Lower leg skin (tissue), 4 donors: Measurements from ENCODE around the gene TLNRD1. TPM values are rescaled to one million over a fixed set of nuclear protein-coding genes. Genes with fewer than 3 reads are reported as not detected.

Experiments
- DNase-seq, 2 donors: peaks; one replicate each; pipeline ENCODE4 v3.0.0-alpha.2; 2019; ENCODE audit warnings: low spot score in 2 of 2
- H3K4me3 ChIP-seq: fragments of 200-600 bp; sonication (generic); 2 replicates; pipeline ENCODE4 v1.5.1; 2017; ENCODE audit warnings: mild to moderate bottlenecking, low read depth; ENCODE audit not compliant: poor library complexity, severe bottlenecking
- POLR2A ChIP-seq, 2 donors: fragments of 450-650 bp; IDR thresholded peaks; one replicate each; pipeline ENCODE4 v1.6.1; 2016 to 2017; ENCODE audit warnings: antibody characterized with exemption in 2 of 2, mild to moderate bottlenecking in 1 of 2, moderate library complexity in 1 of 2
- WGBS, 2 donors: methylation state at CpG; one replicate each; pipeline ENCODE4 v1.1.5; 2018; 5-methylcytosine and 5-hydroxymethylcytosine counted together
- intact Hi-C: fragments of 100-400 bp; cut with DNase I; formaldehyde crosslinking; loops from one replicate; pipeline ENCODE4 v1.15.0; 2023; ENCODE audit warnings: low total_unique reads
- total RNA-seq, 4 donors: library from RNA; depleted of rRNA; stranded (reverse); fragments of >200 nt; gene quantifications; one replicate each; pipeline ENCODE4 v1.1.0, GENCODE V29; 2016
- TF ChIP-seq, protein P1 (sequence below), 3 donors: fragments of 450-650 bp; IDR thresholded peaks; one replicate each; pipeline ENCODE4 v1.5.1; 2016; ENCODE audit warnings: antibody characterized with exemption in 3 of 3, mild to moderate bottlenecking in 3 of 3, moderate library complexity in 2 of 3

TLNRD1 gene
- total RNA-seq, 4 donors from 2014 or later = 7.3 to 15.0 (median 12.1) TPM

DNA sequence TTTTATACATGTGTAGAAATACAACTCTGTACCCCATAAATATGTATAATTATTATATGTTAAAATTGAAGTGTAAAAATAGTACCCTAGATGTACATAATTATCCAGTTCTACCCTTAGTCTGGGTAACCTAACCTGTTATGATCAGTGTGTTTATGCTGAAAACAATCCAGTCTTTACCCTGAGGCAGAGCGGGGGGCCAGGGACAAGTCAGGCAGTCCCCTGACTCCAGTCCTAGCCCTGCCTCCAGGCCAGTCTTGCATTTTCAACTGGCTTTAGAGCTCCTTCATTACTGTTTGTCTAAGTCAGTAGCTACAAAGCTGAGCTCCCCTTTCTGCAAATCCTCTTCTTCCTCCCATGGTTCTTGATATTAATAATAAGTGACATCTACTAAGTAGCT is 14.2 kb upstream of the TLNRD1 start:
- no peak for DNase-seq
- intact Hi-C loops = loop anchor here (10.0 kb wide), 1 partner anchor 118 kb away; no protein-coding TSS in a partner anchor
- 74 to 84% methylated on average over 1 of the region's 1 CpG for WGBS, 2 donors
- TF ChIP-seq, protein P1, sequence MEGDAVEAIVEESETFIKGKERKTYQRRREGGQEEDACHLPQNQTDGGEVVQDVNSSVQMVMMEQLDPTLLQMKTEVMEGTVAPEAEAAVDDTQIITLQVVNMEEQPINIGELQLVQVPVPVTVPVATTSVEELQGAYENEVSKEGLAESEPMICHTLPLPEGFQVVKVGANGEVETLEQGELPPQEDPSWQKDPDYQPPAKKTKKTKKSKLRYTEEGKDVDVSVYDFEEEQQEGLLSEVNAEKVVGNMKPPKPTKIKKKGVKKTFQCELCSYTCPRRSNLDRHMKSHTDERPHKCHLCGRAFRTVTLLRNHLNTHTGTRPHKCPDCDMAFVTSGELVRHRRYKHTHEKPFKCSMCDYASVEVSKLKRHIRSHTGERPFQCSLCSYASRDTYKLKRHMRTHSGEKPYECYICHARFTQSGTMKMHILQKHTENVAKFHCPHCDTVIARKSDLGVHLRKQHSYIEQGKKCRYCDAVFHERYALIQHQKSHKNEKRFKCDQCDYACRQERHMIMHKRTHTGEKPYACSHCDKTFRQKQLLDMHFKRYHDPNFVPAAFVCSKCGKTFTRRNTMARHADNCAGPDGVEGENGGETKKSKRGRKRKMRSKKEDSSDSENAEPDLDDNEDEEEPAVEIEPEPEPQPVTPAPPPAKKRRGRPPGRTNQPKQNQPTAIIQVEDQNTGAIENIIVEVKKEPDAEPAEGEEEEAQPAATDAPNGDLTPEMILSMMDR (IDR thresholded peaks at IDR 0.05) = no peak
- TF ChIP-seq POLR2A (IDR thresholded peaks at IDR 0.05) = no peak
- H3K4me3 ChIP-seq = no peak overlapping the region

DNA sequence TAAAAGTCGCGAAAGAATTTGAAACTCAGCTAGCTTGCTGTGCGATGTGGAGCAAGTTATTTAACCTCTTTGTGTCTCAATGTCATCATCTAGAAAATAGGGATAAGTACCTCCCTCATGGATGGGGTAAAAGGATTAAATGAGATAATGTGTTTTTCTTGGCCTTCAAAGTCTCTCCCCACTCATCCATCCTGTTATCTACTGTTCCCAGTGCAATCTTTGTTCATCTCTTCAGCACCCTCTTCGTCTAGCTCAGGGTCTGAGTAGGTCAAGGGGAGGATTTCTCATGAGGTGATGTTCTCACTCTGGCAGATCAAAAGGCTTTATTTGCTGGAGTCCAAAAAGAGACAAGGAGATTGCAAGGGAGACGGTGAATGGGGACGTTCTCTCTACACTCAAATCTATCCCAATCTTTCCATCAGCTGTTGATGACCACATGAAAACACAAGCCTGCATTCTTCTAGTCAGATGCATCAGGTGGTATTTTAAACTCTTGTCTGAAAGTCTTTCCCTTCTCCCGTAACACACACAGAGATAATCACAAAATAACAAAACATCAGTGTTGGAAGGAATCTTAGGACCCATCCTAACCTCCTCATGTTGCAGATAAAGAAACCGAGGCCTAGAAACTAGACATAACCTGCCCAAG is 12.5 kb upstream of the TLNRD1 start:
- TF ChIP-seq POLR2A (IDR thresholded peaks at IDR 0.05) = no peak
- TF ChIP-seq, protein P1 (IDR thresholded peaks at IDR 0.05) = no peak
- 66 to 69% methylated on average over 8 of the region's 8 CpGs for WGBS, 2 donors
- no peak overlapping the region for H3K4me3 ChIP-seq
- DNase-seq = no peak
- intact Hi-C loops = loop anchor here (10.0 kb wide), 1 partner anchor 117 kb away; no protein-coding TSS in a partner anchor

DNA sequence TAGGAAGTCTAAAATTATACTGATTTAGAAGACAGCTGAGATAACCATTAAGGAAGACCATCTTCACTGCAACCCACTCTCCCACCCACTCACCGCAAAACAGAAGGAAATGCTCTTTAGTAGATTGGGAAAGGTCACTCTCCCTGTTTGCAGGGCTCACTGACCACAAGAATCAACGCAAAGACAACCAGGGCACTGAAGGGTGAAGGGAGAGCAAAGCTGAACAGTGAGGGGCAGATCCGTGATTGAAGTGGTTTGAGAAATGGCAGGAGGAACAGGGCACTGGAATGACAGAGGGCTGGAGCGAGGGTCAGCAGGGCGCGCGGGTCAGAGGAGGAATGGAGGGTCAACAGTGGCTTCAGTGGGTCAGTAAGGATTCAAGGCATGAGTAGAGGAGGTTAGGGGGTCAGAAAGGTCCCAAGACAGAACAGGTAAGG is 11.6 kb upstream of the TLNRD1 start:
- 0 to 1% methylated on average over 7 of the region's 7 CpGs for WGBS, 2 donors
- peak overlapping the region; percentile 72 for H3K4me3 ChIP-seq
- no peak for DNase-seq
- TF ChIP-seq, protein P1 (IDR thresholded peaks at IDR 0.05) = no peak
- TF ChIP-seq POLR2A (IDR thresholded peaks at IDR 0.05) = no peak
- intact Hi-C loops = loop anchor here (10.0 kb wide), 1 partner anchor 116 kb away; no protein-coding TSS in a partner anchor

DNA sequence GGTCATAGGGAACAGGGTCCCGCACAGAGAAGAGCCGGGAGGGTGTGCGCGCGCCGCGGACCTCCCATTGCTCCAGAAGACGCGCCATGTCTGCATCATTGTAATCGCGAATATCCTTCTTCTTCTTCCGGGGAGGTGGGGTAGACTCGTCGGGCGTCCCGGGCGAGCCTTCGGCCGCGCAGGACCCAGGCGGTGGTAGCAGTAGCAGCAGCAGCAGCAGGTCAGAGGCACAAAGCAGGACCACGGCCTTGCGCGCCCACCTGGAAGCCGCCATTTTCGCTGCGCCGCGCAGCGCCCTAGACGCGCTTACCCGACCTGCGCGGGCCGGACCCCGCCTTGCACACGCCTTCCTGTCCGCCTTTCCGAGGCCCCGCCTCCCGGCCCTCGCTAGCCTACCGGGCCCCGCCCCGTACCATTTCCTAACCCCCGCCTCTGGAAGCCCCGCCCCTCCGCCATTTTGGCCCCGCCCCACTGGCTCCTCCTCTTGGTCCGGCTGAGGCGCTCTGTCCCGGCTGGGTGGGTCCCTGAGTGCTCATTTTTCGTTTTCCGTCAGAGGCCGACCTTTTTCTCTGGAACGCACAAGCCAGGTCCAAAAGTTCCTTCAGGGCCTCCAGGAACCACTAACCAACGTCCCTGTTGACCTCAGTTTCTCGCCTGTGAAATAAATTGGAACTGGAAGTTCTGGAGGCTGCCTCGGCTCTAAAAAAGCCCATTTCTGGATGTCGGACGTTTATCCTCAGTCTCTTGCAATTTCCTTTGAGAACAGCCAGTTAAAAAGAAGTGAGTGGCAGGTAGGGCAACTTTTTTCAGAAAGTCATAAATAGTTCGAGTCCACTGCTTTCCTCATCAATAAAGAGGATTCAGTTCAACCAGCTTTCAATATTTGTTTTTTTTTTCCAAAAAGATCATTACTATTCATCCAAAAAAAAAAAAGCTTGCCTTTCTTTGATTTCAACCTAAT is 10.9 kb upstream of the TLNRD1 start, which contains the start of gene MESD:
TSS of gene MESD (minus strand) at position 302 of the 961 bp plus-strand sequence. CDS start at position 274, 28 bp downstream.
- 0 to 1% methylated on average over 45 to 58 of the region's 63 CpGs for WGBS, 2 donors
- H3K4me3 ChIP-seq = peak within 1 kb of the TSS; percentile 72
- TF ChIP-seq POLR2A (IDR thresholded peaks at IDR 0.05) = peak in 1 of 2 donors; percentile 43
- TF ChIP-seq, protein P1 (IDR thresholded peaks at IDR 0.05) = no peak
- peak; percentile 97 to 100 for DNase-seq
- intact Hi-C loops = loop anchor here (10.0 kb wide), 1 partner anchor 115 kb away; no protein-coding TSS in a partner anchor

DNA sequence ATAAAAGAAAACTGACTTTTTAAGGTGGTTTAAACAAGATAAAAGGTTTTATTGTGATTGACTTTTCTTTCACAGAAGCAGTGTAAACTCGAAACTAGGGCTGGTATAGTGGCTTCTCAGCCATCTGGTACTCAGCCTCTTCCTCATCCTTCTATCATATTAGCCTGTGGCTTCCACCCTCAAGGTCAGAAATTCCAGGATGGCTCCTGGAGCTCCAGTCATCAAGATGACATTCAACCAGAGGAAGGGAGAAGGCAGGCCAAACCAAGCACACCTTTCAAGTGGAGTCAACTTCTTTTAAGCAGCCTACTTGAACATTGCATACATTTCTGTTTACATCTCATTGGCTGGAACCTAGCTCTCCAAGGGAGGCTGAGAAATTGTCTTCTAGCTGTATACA is 9.8 kb upstream of the TLNRD1 start:
- no peak for DNase-seq
- intact Hi-C loops = no loop called here
- 77 to 82% methylated on average over 1 of the region's 1 CpG for WGBS, 2 donors
- TF ChIP-seq, protein P1 (IDR thresholded peaks at IDR 0.05) = no peak
- no peak for TF ChIP-seq POLR2A (IDR thresholded peaks at IDR 0.05)
- H3K4me3 ChIP-seq = no peak overlapping the region
